DND-41 (cell line): ENCODE results near the gene SOS1.

ENCODE experiments used
- ATAC-seq: fragments of 200-7000 bp; cut with Tn5 transposase; 3 replicates; pipeline ENCODE4 v1.9.1; 2021; ENCODE audit warnings: low read depth; ENCODE audit not compliant: insufficient read depth
- DNase-seq: peaks from one replicate; pipeline ENCODE4 v3.0.0-alpha.2; 2020
- H2AFZ ChIP-seq: 2 replicates; pipeline ENCODE4 v1.6.0; 2012; ENCODE audit warnings: low read depth, low read length
- H3K27ac ChIP-seq: 2 replicates; pipeline ENCODE4 v1.5.1; 2012; ENCODE audit warnings: low read length, inconsistent platforms
- H3K27me3 ChIP-seq: fragments of 200-600 bp; sonication (generic); 2 replicates; pipeline ENCODE4 v1.6.0; 2012; ENCODE audit warnings: low read length, mild to moderate bottlenecking, inconsistent platforms; ENCODE audit not compliant: insufficient read depth, poor library complexity
- H3K36me3 ChIP-seq: 2 replicates; pipeline ENCODE4 v1.5.1; 2012; ENCODE audit warnings: low read length, inconsistent platforms; ENCODE audit not compliant: insufficient read depth
- H3K4me1 ChIP-seq: 2 replicates; pipeline ENCODE4 v1.5.1; 2012; ENCODE audit warnings: mild to moderate bottlenecking, low read length; ENCODE audit not compliant: insufficient read depth
- H3K4me2 ChIP-seq: 2 replicates; pipeline ENCODE4 v1.6.0; 2012; ENCODE audit warnings: mild to moderate bottlenecking, moderate library complexity, low read length, inconsistent platforms; ENCODE audit not compliant: insufficient read depth
- H3K4me3 ChIP-seq, 2 experiments: fragments of 200-600 bp in 1 of 2; shearing (Covaris generic) in 1 of 2; 2 replicates each; pipeline ENCODE4 v1.5.1; 2012 to 2016; ENCODE audit warnings: inconsistent platforms in 2 of 2, low read length in 2 of 2, mild to moderate bottlenecking in 2 of 2, low read depth in 1 of 2, moderate library complexity in 1 of 2
- H3K79me2 ChIP-seq: 2 replicates; pipeline ENCODE4 v1.6.0; 2012; ENCODE audit warnings: low read length, inconsistent platforms; ENCODE audit not compliant: insufficient read depth
- H3K9ac ChIP-seq: 2 replicates; pipeline ENCODE4 v1.6.0; 2012; ENCODE audit warnings: low read depth, mild to moderate bottlenecking, inconsistent platforms, low read length, moderate library complexity
- H3K9me3 ChIP-seq: 2 replicates; pipeline ENCODE4 v1.5.1; 2012; ENCODE audit warnings: low read length, moderate library complexity, mild to moderate bottlenecking, inconsistent platforms; ENCODE audit not compliant: insufficient read depth, severe bottlenecking
- H4K20me1 ChIP-seq: 2 replicates; pipeline ENCODE4 v1.6.0; 2012; ENCODE audit warnings: low read length; ENCODE audit not compliant: insufficient read depth
- EZH2 ChIP-seq: IDR thresholded peaks from 3 replicates; pipeline ENCODE4 v1.6.1; 2012; ENCODE audit warnings: borderline replicate concordance, low read depth, mild to moderate bottlenecking, moderate library complexity, low read length, inconsistent platforms; ENCODE audit not compliant: severe bottlenecking
- TF ChIP-seq, protein P1 (sequence below): IDR thresholded peaks from 2 replicates; pipeline ENCODE4 v1.5.1; 2012; ENCODE audit warnings: borderline replicate concordance, low read length, moderate library complexity, mild to moderate bottlenecking; ENCODE audit not compliant: poor library complexity, severe bottlenecking; ENCODE audit errors: extremely low read depth

The SOS1 gene

DNA sequence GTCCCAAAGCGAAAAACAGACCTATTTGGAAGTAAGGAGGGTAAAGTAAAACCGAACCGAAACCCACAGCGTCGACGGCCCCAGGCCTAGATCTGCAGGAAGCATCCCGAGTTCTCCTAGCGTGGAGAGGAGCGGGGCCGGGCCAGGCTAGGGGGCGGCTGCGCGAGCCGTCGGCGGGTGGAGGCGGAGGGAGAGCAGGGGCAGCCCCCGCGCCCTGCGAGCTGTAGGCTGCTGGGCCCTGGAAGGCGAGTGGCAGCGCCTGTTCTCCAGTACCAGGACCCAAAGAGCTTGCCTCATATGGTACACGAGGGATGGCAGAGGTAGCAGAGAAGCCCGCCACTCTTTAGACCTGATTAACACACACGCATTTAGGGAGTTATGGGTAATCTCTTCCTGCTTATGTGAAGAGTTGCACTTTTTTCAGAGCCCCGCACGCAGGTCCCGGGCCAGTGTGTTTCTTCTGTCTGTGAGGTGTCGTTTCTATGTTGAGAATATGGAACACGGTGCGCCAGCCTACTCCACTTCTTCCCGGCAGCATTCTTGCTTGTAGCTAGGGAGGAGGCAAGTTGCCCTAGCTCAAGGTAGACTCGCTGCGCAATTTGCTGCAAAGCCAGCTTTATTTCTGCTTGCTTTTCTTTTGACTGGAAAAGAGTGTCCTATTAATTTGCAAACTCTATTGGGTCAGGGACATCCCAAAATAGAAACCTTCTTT is 160.1 kb downstream of the SOS1 start:
- TF ChIP-seq, protein P1, sequence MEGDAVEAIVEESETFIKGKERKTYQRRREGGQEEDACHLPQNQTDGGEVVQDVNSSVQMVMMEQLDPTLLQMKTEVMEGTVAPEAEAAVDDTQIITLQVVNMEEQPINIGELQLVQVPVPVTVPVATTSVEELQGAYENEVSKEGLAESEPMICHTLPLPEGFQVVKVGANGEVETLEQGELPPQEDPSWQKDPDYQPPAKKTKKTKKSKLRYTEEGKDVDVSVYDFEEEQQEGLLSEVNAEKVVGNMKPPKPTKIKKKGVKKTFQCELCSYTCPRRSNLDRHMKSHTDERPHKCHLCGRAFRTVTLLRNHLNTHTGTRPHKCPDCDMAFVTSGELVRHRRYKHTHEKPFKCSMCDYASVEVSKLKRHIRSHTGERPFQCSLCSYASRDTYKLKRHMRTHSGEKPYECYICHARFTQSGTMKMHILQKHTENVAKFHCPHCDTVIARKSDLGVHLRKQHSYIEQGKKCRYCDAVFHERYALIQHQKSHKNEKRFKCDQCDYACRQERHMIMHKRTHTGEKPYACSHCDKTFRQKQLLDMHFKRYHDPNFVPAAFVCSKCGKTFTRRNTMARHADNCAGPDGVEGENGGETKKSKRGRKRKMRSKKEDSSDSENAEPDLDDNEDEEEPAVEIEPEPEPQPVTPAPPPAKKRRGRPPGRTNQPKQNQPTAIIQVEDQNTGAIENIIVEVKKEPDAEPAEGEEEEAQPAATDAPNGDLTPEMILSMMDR = no peak
- TF ChIP-seq EZH2 = no peak
- no peak overlapping the region for H3K4me2 ChIP-seq
- no peak for DNase-seq
- H2AFZ ChIP-seq = no peak overlapping the region
- no peaks in the 10 kb centered on the region for H3K9me3 ChIP-seq
- no peaks in the 10 kb centered on the region; the same call in 1 of the 2 replicates for H3K4me1 ChIP-seq
- H3K9ac ChIP-seq = no peak overlapping the region
- no peaks in the 10 kb centered on the region for H3K27me3 ChIP-seq
- no peak overlapping the region for H3K4me3 ChIP-seq
- no peak for ATAC-seq
- H3K27ac ChIP-seq = no peak overlapping the region
- no peaks in the 10 kb centered on the region for H3K36me3 ChIP-seq
- H3K79me2 ChIP-seq = no peaks in the 10 kb centered on the region
- H4K20me1 ChIP-seq = no peaks in the 10 kb centered on the region

DNA sequence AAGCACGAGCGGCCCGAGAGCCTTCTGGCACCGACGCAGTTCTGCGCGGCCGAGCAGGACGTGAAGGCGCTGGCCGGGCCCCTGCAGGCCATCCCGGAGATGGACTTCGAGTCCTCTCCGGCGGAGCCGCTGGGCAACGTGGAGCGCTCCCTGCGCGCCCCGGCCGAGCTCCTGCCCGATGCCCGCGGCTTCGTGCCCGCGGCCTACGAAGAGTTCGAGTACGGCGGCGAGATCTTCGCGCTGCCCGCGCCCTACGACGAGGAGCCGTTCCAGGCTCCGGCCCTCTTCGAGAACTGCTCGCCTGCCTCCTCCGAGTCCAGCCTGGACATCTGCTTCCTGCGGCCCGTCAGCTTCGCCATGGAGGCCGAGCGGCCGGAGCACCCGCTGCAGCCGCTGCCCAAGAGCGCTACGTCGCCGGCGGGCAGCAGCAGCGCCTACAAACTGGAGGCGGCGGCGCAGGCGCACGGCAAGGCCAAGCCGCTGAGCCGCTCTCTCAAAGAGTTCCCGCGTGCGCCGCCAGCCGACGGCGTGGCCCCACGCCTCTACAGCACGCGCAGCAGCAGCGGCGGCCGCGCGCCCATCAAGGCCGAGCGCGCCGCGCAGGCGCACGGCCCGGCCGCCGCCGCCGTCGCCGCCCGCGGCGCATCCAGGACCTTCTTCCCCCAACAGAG is 160.8 kb downstream of the SOS1 start:
- DNase-seq (no peak), ATAC-seq (no peak)
- H3K9ac ChIP-seq = no peak overlapping the region
- no peak overlapping the region for H3K4me2 ChIP-seq
- no peak overlapping the region for H2AFZ ChIP-seq
- H3K79me2 ChIP-seq = no peaks in the 10 kb centered on the region
- H3K27me3 ChIP-seq = no peaks in the 10 kb centered on the region
- no peaks in the 10 kb centered on the region for H3K9me3 ChIP-seq
- no peaks in the 10 kb centered on the region for H4K20me1 ChIP-seq
- no peak overlapping the region for H3K4me3 ChIP-seq
- TF ChIP-seq EZH2 = no peak
- TF ChIP-seq, protein P1 = no peak
- H3K4me1 ChIP-seq = no peaks in the 10 kb centered on the region; the same call in 1 of the 2 replicates
- no peak overlapping the region for H3K27ac ChIP-seq
- H3K36me3 ChIP-seq = no peaks in the 10 kb centered on the region

DNA sequence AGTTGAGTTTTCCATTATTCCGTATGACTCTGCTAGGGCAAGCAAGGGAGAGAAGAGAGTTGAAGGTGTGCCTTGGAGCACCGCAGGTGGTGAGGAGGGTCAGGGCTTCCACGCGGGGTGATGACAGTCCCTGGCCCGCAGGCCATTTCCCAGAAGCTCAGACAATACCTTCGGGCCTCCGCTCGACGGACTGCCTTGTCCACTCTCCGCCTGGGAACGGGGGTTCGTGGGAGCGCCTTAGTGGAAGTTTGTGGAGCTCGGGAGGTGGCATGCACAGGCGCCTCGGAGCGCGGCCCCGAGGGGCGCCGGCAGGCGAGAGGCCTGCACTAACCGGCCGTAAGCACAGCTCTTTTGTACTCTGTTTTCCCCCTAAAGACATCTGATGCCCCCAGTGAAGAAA is 161.4 kb downstream of the SOS1 start:
- H3K36me3 ChIP-seq = no peaks in the 10 kb centered on the region

More for the DNA sequence above, 161.4 kb downstream of the SOS1 start:
- no peaks in the 10 kb centered on the region for H4K20me1 ChIP-seq
- H3K4me1 ChIP-seq = no peaks in the 10 kb centered on the region; the same call in 1 of the 2 replicates
- DNase-seq = no peak
- H3K79me2 ChIP-seq = no peaks in the 10 kb centered on the region
- H3K9me3 ChIP-seq = no peaks in the 10 kb centered on the region
- no peak overlapping the region for H3K9ac ChIP-seq
- H3K4me3 ChIP-seq = no peak overlapping the region
- no peak for TF ChIP-seq EZH2
- TF ChIP-seq, protein P1 = no peak
- no peaks in the 10 kb centered on the region for H3K27me3 ChIP-seq
- no peak for ATAC-seq
- no peak overlapping the region for H3K4me2 ChIP-seq
- no peak overlapping the region for H2AFZ ChIP-seq
- no peak overlapping the region for H3K27ac ChIP-seq
